HFFc6 (cell line): Measurements from ENCODE around the gene PSMA4. TPM values are rescaled to one million over a fixed set of nuclear protein-coding genes. Genes with fewer than 3 reads are reported as not detected.

ENCODE experiments used
- DNase-seq: peaks from one replicate; pipeline ENCODE4 v3.0.0-alpha.2; 2018
- H3K27ac Mint-ChIP-seq: 2 replicates; pipeline ENCODE4 v1.8.0; 2020; ENCODE audit warnings: mild to moderate bottlenecking, mixed read lengths
- H3K27me3 Mint-ChIP-seq: 2 replicates; pipeline ENCODE4 v1.8.0; 2021; ENCODE audit warnings: mild to moderate bottlenecking, moderate library complexity, mixed read lengths; ENCODE audit not compliant: insufficient read depth
- H3K36me3 Mint-ChIP-seq: 2 replicates; pipeline ENCODE4 v1.8.0; 2021; ENCODE audit warnings: low read depth, mixed read lengths
- H3K4me1 Mint-ChIP-seq: 2 replicates; pipeline ENCODE4 v1.8.0; 2020; ENCODE audit warnings: low read depth, mixed read lengths
- H3K4me3 Mint-ChIP-seq: 2 replicates; pipeline ENCODE4 v1.8.0; 2020; ENCODE audit warnings: mild to moderate bottlenecking, moderate library complexity, mixed read lengths
- H3K9me3 Mint-ChIP-seq: 2 replicates; pipeline ENCODE4 v1.8.0; 2020; ENCODE audit warnings: mild to moderate bottlenecking, mixed read lengths
- CTCF ChIP-seq: fragments of 200-600 bp; sonication (generic); IDR thresholded peaks from 2 replicates; pipeline ENCODE4 v1.5.0; 2021; ENCODE audit warnings: antibody characterized with exemption, mild to moderate bottlenecking
- total RNA-seq, 6 experiments: library from RNA; stranded (reverse); fragmentation: NEBNext Ultra II Directional; extraction: Animal tissue kit (Norgen Biotek cat#: 25700); gene quantifications; 2 replicates in 1 of 6; 3 replicates in 5 of 6; pipeline ENCODE4 v1.2.3, GENCODE V29; 2021

PSMA4 gene
- total RNA-seq, 6 experiments from 2014 or later: 181 to 242 (median 217) TPM

- no peaks in the 10 kb centered on the region for H3K36me3 Mint-ChIP-seq
- H3K4me1 Mint-ChIP-seq: peaks cover 15% of the 10 kb centered on the region
- no peaks in the 10 kb centered on the region for H3K9me3 Mint-ChIP-seq
- H3K27me3 Mint-ChIP-seq: peaks cover 7% of the 10 kb centered on the region
- peak within 1 kb of the TSS; percentile 46; the same call in 1 of the 2 replicates for H3K27ac Mint-ChIP-seq
- peak; percentile 76 for DNase-seq
- peak within 1 kb of the TSS; percentile 88 for H3K4me3 Mint-ChIP-seq
- no peak for TF ChIP-seq CTCF
These were observed 25.1 kb downstream of the PSMA4 start, which contains the start of gene CHRNA5 for GRCh38 chr15:78565097-78565950. CHRNA5 (plus strand) TSS chr15:78565520; CDS start chr15:78565720, 200 bp downstream.

GRCh38 chr15:78565951-78566774, 25.9 kb downstream of the PSMA4 start:
- Mint-ChIP-seq H3K4me1 (peaks cover 15% of the 10 kb centered on the region), H3K27me3 (peaks cover 7% of the 10 kb centered on the region)

GRCh38 chr15:78567531-78567930, 27.3 kb downstream of the PSMA4 start:
- no peaks in the 10 kb centered on the region for H3K9me3 Mint-ChIP-seq
- H3K27ac Mint-ChIP-seq: no peak overlapping the region
- DNase-seq: no peak
- H3K27me3 Mint-ChIP-seq: peaks cover 2% of the 10 kb centered on the region
- no peak overlapping the region for H3K4me3 Mint-ChIP-seq
- no peaks in the 10 kb centered on the region for H3K36me3 Mint-ChIP-seq
- TF ChIP-seq CTCF: no peak
- H3K4me1 Mint-ChIP-seq: peaks cover 15% of the 10 kb centered on the region

More at GRCh38 chr15:78565951-78566774, 25.9 kb downstream of the PSMA4 start:
- peak overlapping the region; percentile 88 for H3K4me3 Mint-ChIP-seq
- DNase-seq: peak; percentile 19
- peak overlapping the region; percentile 46; the same call in 1 of the 2 replicates for H3K27ac Mint-ChIP-seq
- no peaks in the 10 kb centered on the region for H3K36me3 Mint-ChIP-seq
- TF ChIP-seq CTCF: peak; percentile 36
- H3K9me3 Mint-ChIP-seq: no peaks in the 10 kb centered on the region

- no peak for TF ChIP-seq CTCF
- no peaks in the 10 kb centered on the region for H3K9me3 Mint-ChIP-seq
- H3K36me3 Mint-ChIP-seq: no peaks in the 10 kb centered on the region
- no peak overlapping the region for H3K27ac Mint-ChIP-seq
- peaks cover 7% of the 10 kb centered on the region for H3K27me3 Mint-ChIP-seq
- H3K4me1 Mint-ChIP-seq: peaks cover 15% of the 10 kb centered on the region
- no peak for DNase-seq
- no peak overlapping the region for H3K4me3 Mint-ChIP-seq
These were observed 30.5 kb downstream of the PSMA4 start for GRCh38 chr15:78570710-78571109.

- Mint-ChIP-seq H3K4me3 (no peak overlapping the region), H3K27ac (no peak overlapping the region), H3K27me3 (peaks cover 4% of the 10 kb centered on the region), H3K4me1 (peaks cover 9% of the 10 kb centered on the region), H3K9me3 (no peaks in the 10 kb centered on the region), H3K36me3 (no peaks in the 10 kb centered on the region)
- no peak for TF ChIP-seq CTCF
- DNase-seq: no peak
These were observed 31.1 kb downstream of the PSMA4 start for GRCh38 chr15:78571382-78571781.
